Measurements from ENCODE around the gene SLC25A19. TPM values are rescaled to one million over a fixed set of nuclear protein-coding genes. Genes with fewer than 3 reads are reported as not detected.

Gene SLC25A19
- total and polyA plus RNA-seq, 2 donors from 2014 or later, result 11.2 to 15.3 TPM

GRCh38 chr17:75318211-75318610, 29.0 kb upstream of the SLC25A19 start:
- Histone ChIP-seq H3K4me3 (ENCODE audit: low read length in 3 of 3) (no peak overlapping the region), H3K9me3 (ENCODE audit: control insufficient read depth in 2 of 3, insufficient read depth in 1 of 3, low read length in 3 of 3) (no peaks in the 10 kb centered on the region), H3K27ac (ENCODE audit: low read depth in 2 of 2, low read length in 2 of 2) (no peak overlapping the region), H3K36me3 (ENCODE audit: control insufficient read depth in 2 of 3, insufficient read depth in 3 of 3, low read length in 3 of 3) (peaks cover 2 to 24% (median 15%) of the 10 kb centered on the region in 3 donors), H3K27me3 (ENCODE audit: control insufficient read depth, insufficient read depth, low read length) (no peaks in the 10 kb centered on the region), H3K4me1 (ENCODE audit: control insufficient read depth in 2 of 3, insufficient read depth in 2 of 3, low read depth in 1 of 3, low read length in 3 of 3) (no peaks in the 10 kb centered on the region), H3K9ac (ENCODE audit: low read length in 3 of 3) (no peak overlapping the region)
- no peak for TF ChIP-seq CTCF (IDR thresholded peaks at IDR 0.05; ENCODE audit: borderline replicate concordance, extremely low read depth, insufficient read depth)
- FAIRE-seq (no peak), DNase-seq (peak in 1 of 5 donors; percentile 38)
- intact Hi-C loops (cut with DNase I), result no loop called here

GRCh38 chr17:75317671-75318070, 28.4 kb upstream of the SLC25A19 start:
- no peak for TF ChIP-seq CTCF (IDR thresholded peaks at IDR 0.05; ENCODE audit: borderline replicate concordance, extremely low read depth, insufficient read depth)
- no peak overlapping the region for H3K4me3 ChIP-seq (ENCODE audit: low read length in 3 of 3)
- peaks cover 0 to 2% (median 0%) of the 10 kb centered on the region in 3 donors for H3K4me1 ChIP-seq (ENCODE audit: control insufficient read depth in 2 of 3, insufficient read depth in 2 of 3, low read depth in 1 of 3, low read length in 3 of 3)
- no peak for FAIRE-seq
- no peak overlapping the region for H3K27ac ChIP-seq (ENCODE audit: low read depth in 2 of 2, low read length in 2 of 2)
- H3K9ac ChIP-seq (ENCODE audit: low read length in 3 of 3), result no peak overlapping the region
- H3K27me3 ChIP-seq (ENCODE audit: control insufficient read depth, insufficient read depth, low read length), result no peaks in the 10 kb centered on the region
- H3K9me3 ChIP-seq (ENCODE audit: control insufficient read depth in 2 of 3, insufficient read depth in 1 of 3, low read length in 3 of 3), result no peaks in the 10 kb centered on the region
- H3K36me3 ChIP-seq (ENCODE audit: control insufficient read depth in 2 of 3, insufficient read depth in 3 of 3, low read length in 3 of 3), result peaks cover 2 to 24% (median 15%) of the 10 kb centered on the region in 3 donors
- intact Hi-C loops (cut with DNase I), result no loop called here
- peak in 1 of 5 donors; percentile 55 for DNase-seq

GRCh38 chr17:75316253-75316652, 27.0 kb upstream of the SLC25A19 start:
- H3K9me3 ChIP-seq (ENCODE audit: control insufficient read depth in 2 of 3, insufficient read depth in 1 of 3, low read length in 3 of 3), result no peaks in the 10 kb centered on the region
- H3K27me3 ChIP-seq (ENCODE audit: control insufficient read depth, insufficient read depth, low read length), result no peaks in the 10 kb centered on the region
- intact Hi-C loops (cut with DNase I), result no loop called here
- FAIRE-seq (no peak), DNase-seq (no peak)
- H3K27ac ChIP-seq (ENCODE audit: low read depth in 2 of 2, low read length in 2 of 2), result no peak overlapping the region
- no peak overlapping the region for H3K4me3 ChIP-seq (ENCODE audit: low read length in 3 of 3)
- H3K4me1 ChIP-seq (ENCODE audit: control insufficient read depth in 2 of 3, insufficient read depth in 2 of 3, low read depth in 1 of 3, low read length in 3 of 3), result peaks cover 0 to 2% (median 0%) of the 10 kb centered on the region in 3 donors
- peaks cover 0 to 24% (median 10%) of the 10 kb centered on the region in 3 donors for H3K36me3 ChIP-seq (ENCODE audit: control insufficient read depth in 2 of 3, insufficient read depth in 3 of 3, low read length in 3 of 3)
- no peak overlapping the region for H3K9ac ChIP-seq (ENCODE audit: low read length in 3 of 3)
- no peak for TF ChIP-seq CTCF (IDR thresholded peaks at IDR 0.05; ENCODE audit: borderline replicate concordance, extremely low read depth, insufficient read depth)

All from kidney (tissue), 14 donors.